Mesenchymal stem cell (in vitro differentiated cells and primary cell): ENCODE measurements around the gene GSTO2.

Experiments used
- DNase-seq: peaks from one replicate; pipeline ENCODE4 v3.0.0-alpha.2; 2013
- H2AFZ ChIP-seq: one replicate; pipeline ENCODE4 v1.6.1; 2013; ENCODE audit warnings: low read depth, mild to moderate bottlenecking, control low read depth, inconsistent platforms, low read length, moderate library complexity
- H2AK5ac ChIP-seq: 2 replicates; pipeline ENCODE4 v1.6.1; 2013; ENCODE audit warnings: low read length, moderate library complexity, mild to moderate bottlenecking, inconsistent platforms; ENCODE audit not compliant: severe bottlenecking
- H2BK120ac ChIP-seq: one replicate; pipeline ENCODE4 v1.6.1; 2013; ENCODE audit warnings: low read depth, mild to moderate bottlenecking, inconsistent platforms, low read length, moderate library complexity
- H2BK12ac ChIP-seq, 2 experiments: one replicate each; pipeline ENCODE4 v1.6.1; 2013; ENCODE audit warnings: inconsistent platforms in 2 of 2, low read length in 2 of 2, mild to moderate bottlenecking in 2 of 2, moderate library complexity in 2 of 2, control low read depth in 1 of 2
- H2BK15ac ChIP-seq: one replicate; pipeline ENCODE4 v1.6.1; 2013; ENCODE audit warnings: mild to moderate bottlenecking, low read depth, inconsistent platforms; ENCODE audit not compliant: poor library complexity, severe bottlenecking
- H2BK5ac ChIP-seq: 2 replicates; pipeline ENCODE4 v1.6.1; 2013; ENCODE audit warnings: low read depth, mild to moderate bottlenecking, low read length, control low read depth, inconsistent platforms; ENCODE audit not compliant: poor library complexity, severe bottlenecking
- H3K14ac ChIP-seq, 2 experiments: one replicate each; pipeline ENCODE4 v1.6.1; 2013; ENCODE audit warnings: inconsistent platforms in 2 of 2, low read length in 2 of 2, control low read depth in 1 of 2, mild to moderate bottlenecking in 1 of 2, moderate library complexity in 1 of 2
- H3K18ac ChIP-seq, 2 experiments: one replicate each; pipeline ENCODE4 v1.6.1; 2013; ENCODE audit warnings: inconsistent platforms in 2 of 2, low read length in 2 of 2, control low read depth in 1 of 2, low read depth in 1 of 2, mild to moderate bottlenecking in 1 of 2
- H3K23ac ChIP-seq, 2 experiments: one replicate each; pipeline ENCODE4 v1.6.1; 2013; ENCODE audit warnings: inconsistent platforms in 2 of 2, low read length in 2 of 2, mild to moderate bottlenecking in 2 of 2, moderate library complexity in 2 of 2, control low read depth in 1 of 2
- H3K27ac ChIP-seq: 2 replicates; pipeline ENCODE4 v1.5.1; 2013; ENCODE audit warnings: mild to moderate bottlenecking, moderate library complexity, low read length, control low read depth, inconsistent platforms; ENCODE audit not compliant: poor library complexity, severe bottlenecking
- H3K27me3 ChIP-seq, 2 experiments: 2 replicates each; pipeline versions ENCODE4 v1.6.1 to v1.7.0; 2013; ENCODE audit warnings: low read length in 2 of 2, mild to moderate bottlenecking in 2 of 2, moderate library complexity in 2 of 2, control low read depth in 1 of 2, inconsistent platforms in 1 of 2; ENCODE audit not compliant: control insufficient read depth in 1 of 2, insufficient read depth in 1 of 2
- H3K36me3 ChIP-seq, 2 experiments: 2 replicates each; pipeline versions ENCODE4 v1.6.1 to v1.7.0; 2013; ENCODE audit warnings: low read length in 2 of 2, control low read depth in 1 of 2, inconsistent platforms in 1 of 2, low read depth in 1 of 2, mild to moderate bottlenecking in 1 of 2; ENCODE audit not compliant: insufficient read depth in 2 of 2, control insufficient read depth in 1 of 2
- H3K4ac ChIP-seq, 2 experiments: one replicate each; pipeline ENCODE4 v1.6.1; 2013; ENCODE audit warnings: inconsistent platforms in 2 of 2, low read length in 2 of 2, mild to moderate bottlenecking in 2 of 2, moderate library complexity in 2 of 2, control low read depth in 1 of 2, low read depth in 1 of 2
- H3K4me1 ChIP-seq: 2 replicates; pipeline ENCODE4 v1.6.1; 2013; ENCODE audit warnings: low read depth, low read length, control low read depth; ENCODE audit not compliant: control insufficient read depth, insufficient read depth
- H3K4me2 ChIP-seq: 2 replicates; pipeline ENCODE4 v1.6.1; 2013; ENCODE audit warnings: low read length, mild to moderate bottlenecking, inconsistent platforms; ENCODE audit not compliant: poor library complexity, severe bottlenecking
- H3K4me3 ChIP-seq, 2 experiments: 2 replicates each; pipeline versions ENCODE4 v1.5.1 to v1.7.0; 2013; ENCODE audit warnings: low read length in 2 of 2, mild to moderate bottlenecking in 2 of 2, control low read depth in 1 of 2, low read depth in 1 of 2; ENCODE audit not compliant: insufficient read depth in 1 of 2
- H3K79me1 ChIP-seq: replicated peaks from 2 replicates; pipeline ENCODE4 v1.6.1; 2013; ENCODE audit warnings: mild to moderate bottlenecking, control low read depth, low read length, inconsistent platforms; ENCODE audit not compliant: poor library complexity, severe bottlenecking
- H3K9ac ChIP-seq: 2 replicates; pipeline ENCODE4 v1.7.0; 2013; ENCODE audit warnings: mild to moderate bottlenecking, low read length, moderate library complexity
- H3K9me3 ChIP-seq: 2 replicates; pipeline ENCODE4 v1.7.0; 2013; ENCODE audit warnings: mild to moderate bottlenecking, low read length; ENCODE audit not compliant: control insufficient read depth
- H4K8ac ChIP-seq: one replicate; pipeline ENCODE4 v1.6.1; 2013; ENCODE audit warnings: inconsistent platforms, mild to moderate bottlenecking, low read length, moderate library complexity
- H4K91ac ChIP-seq: one replicate; pipeline ENCODE4 v1.6.1; 2013; ENCODE audit warnings: mild to moderate bottlenecking, low read length, inconsistent platforms
- WGBS: methylation state at CpG from one replicate; pipeline ENCODE4 v1.1.7; 2013; ENCODE audit warnings: mixed read lengths; 5-methylcytosine and 5-hydroxymethylcytosine counted together

GSTO2 gene

GRCh38 chr10:104307576-104308438 is 38.8 kb downstream of the GSTO2 start:
- DNase-seq = no peak
- no peak overlapping the region for H3K14ac ChIP-seq
- no peak overlapping the region for H2BK12ac ChIP-seq
- no peak overlapping the region for H3K27ac ChIP-seq
- no peak overlapping the region for H3K4me3 ChIP-seq
- no peak overlapping the region for H2AK5ac ChIP-seq
- peaks cover 7% of the 10 kb centered on the region for H3K4me1 ChIP-seq
- H3K9me3 ChIP-seq = no peaks in the 10 kb centered on the region
- H2BK5ac ChIP-seq = no peak overlapping the region
- no peak overlapping the region for H2BK15ac ChIP-seq
- no peak overlapping the region for H2BK120ac ChIP-seq
- H3K27me3 ChIP-seq = no peaks in the 10 kb centered on the region
- H4K91ac ChIP-seq = no peak overlapping the region
- no peak overlapping the region for H2AFZ ChIP-seq
- no peak overlapping the region for H3K23ac ChIP-seq
- peaks cover 18% of the 10 kb centered on the region for H3K79me1 ChIP-seq
- 91% methylated on average over 9 of the region's 10 CpGs for WGBS
- H4K8ac ChIP-seq = no peak overlapping the region
- peaks cover 24 to 48% of the 10 kb centered on the region in 2 experiments for H3K36me3 ChIP-seq
- no peak overlapping the region for H3K4me2 ChIP-seq
- peak overlapping the region; percentile 41 for H3K9ac ChIP-seq
- H3K18ac ChIP-seq = no peak overlapping the region
- no peak overlapping the region for H3K4ac ChIP-seq

- H3K4me1 ChIP-seq = peaks cover 7% of the 10 kb centered on the region
- no peak overlapping the region for H2BK12ac ChIP-seq
- H3K36me3 ChIP-seq = peaks cover 31 to 55% of the 10 kb centered on the region in 2 experiments
- no peak overlapping the region for H3K18ac ChIP-seq
- H3K4me3 ChIP-seq = no peak overlapping the region
- no peak for DNase-seq
- H2AK5ac ChIP-seq = no peak overlapping the region
- no peak overlapping the region for H4K91ac ChIP-seq
- H3K14ac ChIP-seq = no peak overlapping the region
- H3K4me2 ChIP-seq = no peak overlapping the region
- H3K27ac ChIP-seq = no peak overlapping the region
- no peaks in the 10 kb centered on the region for H3K9me3 ChIP-seq
- peaks cover 25% of the 10 kb centered on the region for H3K79me1 ChIP-seq
- WGBS = 95% methylated on average over 4 of the region's 4 CpGs
- H3K4ac ChIP-seq = no peak overlapping the region
- H2BK120ac ChIP-seq = no peak overlapping the region
- no peak overlapping the region for H2BK15ac ChIP-seq
- H2AFZ ChIP-seq = no peak overlapping the region
- no peak overlapping the region for H2BK5ac ChIP-seq
- peak overlapping the region; percentile 41 for H3K9ac ChIP-seq
- H4K8ac ChIP-seq = no peak overlapping the region
- H3K23ac ChIP-seq = no peak overlapping the region
- H3K27me3 ChIP-seq = no peaks in the 10 kb centered on the region
Measured at GRCh38 chr10:104308439-104308903, 39.5 kb downstream of the GSTO2 start.

GRCh38 chr10:104309980-104310978 is 41.3 kb downstream of the GSTO2 start:
- no peak overlapping the region for H3K27ac ChIP-seq
- H2BK5ac ChIP-seq = no peak overlapping the region
- H2BK120ac ChIP-seq = no peak overlapping the region
- peak overlapping the region in 1 of 2 experiments; percentile 1 for H3K4me3 ChIP-seq
- H2BK12ac ChIP-seq = no peak overlapping the region
- H4K91ac ChIP-seq = no peak overlapping the region
- H3K27me3 ChIP-seq = no peaks in the 10 kb centered on the region
- peak overlapping the region; percentile 24 for H4K8ac ChIP-seq
- H3K4me2 ChIP-seq = no peak overlapping the region
- peak overlapping the region in 1 of 2 experiments; percentile 36 for H3K23ac ChIP-seq
- H3K14ac ChIP-seq = peak overlapping the region in 1 of 2 experiments; percentile 49
- H3K4ac ChIP-seq = no peak overlapping the region
- peak; percentile 60 for DNase-seq
- H3K79me1 ChIP-seq = peaks cover 34% of the 10 kb centered on the region
- H2AK5ac ChIP-seq = no peak overlapping the region
- WGBS = 80% methylated on average over 15 of the region's 15 CpGs
- H3K9me3 ChIP-seq = no peaks in the 10 kb centered on the region
- no peak overlapping the region for H2BK15ac ChIP-seq
- peak overlapping the region in 1 of 2 experiments; percentile 25 for H3K18ac ChIP-seq
- H3K36me3 ChIP-seq = peaks cover 49 to 73% of the 10 kb centered on the region in 2 experiments
- H3K9ac ChIP-seq = peak overlapping the region; percentile 61
- H3K4me1 ChIP-seq = peaks cover 7% of the 10 kb centered on the region
- no peak overlapping the region for H2AFZ ChIP-seq
